WTC11 (cell line): ENCODE results near the gene EHMT1.

Experiments used
- CTCF ChIP-seq: fragments of 200-600 bp; IDR thresholded peaks from 2 replicates; pipeline ENCODE4 v1.8.0; 2022; ENCODE audit warnings: antibody characterized with exemption
- ELF4 ChIP-seq: sonication (generic); formaldehyde crosslinking; IDR thresholded peaks from 2 replicates; pipeline ENCODE4 v1.8.1; 2022; ENCODE audit warnings: low read depth, mild to moderate bottlenecking, moderate library complexity, missing genetic modification reagents
- PRDM15 ChIP-seq: sonication (generic); formaldehyde crosslinking; IDR thresholded peaks from 2 replicates; pipeline ENCODE4 v1.8.0; 2022; ENCODE audit warnings: missing genetic modification reagents
- USF2 ChIP-seq: sonication (generic); formaldehyde crosslinking; IDR thresholded peaks from 2 replicates; pipeline ENCODE4 v1.8.1; 2023; ENCODE audit warnings: mild to moderate bottlenecking, missing genetic modification reagents, moderate library complexity
- ZNF317 ChIP-seq: sonication (generic); formaldehyde crosslinking; IDR thresholded peaks from 2 replicates; pipeline ENCODE4 v1.8.1; 2023; ENCODE audit warnings: low read depth, mild to moderate bottlenecking, moderate library complexity, missing genetic modification reagents, borderline replicate concordance
- ZNF423 ChIP-seq: fragments of 250-450 bp; sonication (Bioruptor Pico); IDR thresholded peaks from 2 replicates; pipeline ENCODE4 v2.1.2; 2022; ENCODE audit warnings: mild to moderate bottlenecking, moderate library complexity

- TF ChIP-seq PRDM15 (CRISPR knock-in tag) (no peak), CTCF (no peak), ZNF317 (CRISPR knock-in tag) (no peak), ELF4 (no peak), ZNF423 (CRISPR knock-in tag) (no peak), USF2 (CRISPR knock-in tag) (no peak)
These were observed 55.1 kb downstream of the EHMT1 start for GRCh38 chr9:137673886-137674285.
